Keratinocyte (primary cell): ENCODE data around the gene SCART1. TPM values are rescaled to one million over a fixed set of nuclear protein-coding genes. Genes with fewer than 3 reads are reported as not detected.

ENCODE experiments used
- DNase-seq: peaks from one replicate; pipeline ENCODE4 v3.0.0-alpha.2; 2011; ENCODE audit warnings: low read depth, missing footprints, low spot score
- FAIRE-seq: peaks from 2 replicates; lab custom pipeline; 2011; peaks lifted over from hg19 to GRCh38; lab: Jason Lieb, UNC
- H2AFZ ChIP-seq: 2 replicates; pipeline ENCODE4 v1.6.0; 2012; ENCODE audit warnings: low read length, control low read depth, inconsistent platforms; ENCODE audit not compliant: control insufficient read depth
- H3K27ac ChIP-seq: 2 replicates; pipeline ENCODE4 v1.5.1; 2011; ENCODE audit warnings: low read length; ENCODE audit not compliant: control insufficient read depth, insufficient read depth
- H3K27me3 ChIP-seq: 3 replicates; pipeline ENCODE4 v1.6.0; 2011; ENCODE audit warnings: low read length; ENCODE audit not compliant: control insufficient read depth, insufficient read depth; ENCODE audit errors: extremely low read depth
- H3K36me3 ChIP-seq, 2 experiments: 2 replicates in 1 of 2; 3 replicates in 1 of 2; pipeline ENCODE4 v1.5.1; 2011; ENCODE audit warnings: low read length in 2 of 2, mild to moderate bottlenecking in 1 of 2; ENCODE audit not compliant: control insufficient read depth in 2 of 2, insufficient read depth in 2 of 2; ENCODE audit errors: extremely low read depth in 1 of 2
- H3K4me1 ChIP-seq: 3 replicates; pipeline ENCODE4 v1.5.1; 2011; ENCODE audit warnings: low read length; ENCODE audit not compliant: control insufficient read depth, insufficient read depth; ENCODE audit errors: extremely low read depth
- H3K4me2 ChIP-seq: 3 replicates; pipeline ENCODE4 v1.6.0; 2011; ENCODE audit warnings: low read depth, low read length; ENCODE audit not compliant: control insufficient read depth, insufficient read depth; ENCODE audit errors: extremely low read depth
- H3K4me3 ChIP-seq, 3 experiments: fragments of 200-600 bp in 1 of 3; sonication (generic) in 1 of 3; 2 replicates in 2 of 3; 3 replicates in 1 of 3; pipeline ENCODE4 v1.5.1; 2011 to 2016; ENCODE audit warnings: low read length in 3 of 3, mild to moderate bottlenecking in 3 of 3, control low read depth in 2 of 3, inconsistent platforms in 1 of 3, low read depth in 1 of 3, mixed read lengths in 1 of 3, mixed run types in 1 of 3, moderate library complexity in 1 of 3; ENCODE audit not compliant: control insufficient read depth in 2 of 3, insufficient read depth in 2 of 3; ENCODE audit errors: extremely low read depth in 1 of 3
- H3K79me2 ChIP-seq: 2 replicates; pipeline ENCODE4 v1.6.0; 2012; ENCODE audit warnings: low read length; ENCODE audit not compliant: control insufficient read depth, insufficient read depth
- H3K9ac ChIP-seq: 3 replicates; pipeline ENCODE4 v1.6.0; 2011; ENCODE audit warnings: low read length; ENCODE audit not compliant: control insufficient read depth, insufficient read depth; ENCODE audit errors: extremely low read depth
- H3K9me1 ChIP-seq: 3 replicates; pipeline ENCODE4 v1.6.0; 2011; ENCODE audit warnings: low read length; ENCODE audit not compliant: control insufficient read depth, insufficient read depth; ENCODE audit errors: extremely low read depth
- H3K9me3 ChIP-seq: 2 replicates; pipeline ENCODE4 v1.5.1; 2012; ENCODE audit warnings: low read depth, low read length; ENCODE audit not compliant: control insufficient read depth
- H4K20me1 ChIP-seq: 3 replicates; pipeline ENCODE4 v1.6.0; 2011; ENCODE audit warnings: low read length; ENCODE audit not compliant: control insufficient read depth, insufficient read depth; ENCODE audit errors: extremely low read depth
- EZH2 ChIP-seq: IDR thresholded peaks from one replicate; pipeline ENCODE4 v1.6.1; 2012; ENCODE audit warnings: inconsistent platforms, mild to moderate bottlenecking, low read length, moderate library complexity
- dilution Hi-C: fragments of 300-500 bp; cut with MboI; formaldehyde crosslinking; loops from one replicate; pipeline ENCODE4 v1.7.0; 2020; ENCODE audit warnings: low sequenced_read_pairs; ENCODE audit not compliant: extremely low pct_ligation_motif_present
- polyA plus RNA-seq, 5 experiments: library from polyadenylated mRNA; depleted of rRNA in 3 of 5; stranded (reverse) in 3 of 5; stranded (forward) in 1 of 5; unstranded in 1 of 5; fragments of >200 nt; gene quantifications; 1 replicate in 1 of 5; 2 replicates in 3 of 5; 3 replicates in 1 of 5; pipeline versions ENCODE4 v1.2.1 to v1.2.3, GENCODE V29; 2011 to 2012; ENCODE audit warnings: missing spikeins in 2 of 5, low read depth in 1 of 5, low replicate concordance in 1 of 5
- TF ChIP-seq, protein P1 (sequence below), 3 experiments: IDR thresholded peaks in 1 of 3; conservative IDR thresholded peaks in 1 of 3; optimal IDR thresholded peaks in 1 of 3; 2 replicates in 2 of 3; 3 replicates in 1 of 3; pipeline versions ENCODE3 to v1.5.1; 2011; ENCODE audit warnings: low read length in 3 of 3, mild to moderate bottlenecking in 3 of 3, moderate library complexity in 2 of 3, control low read depth in 1 of 3, inconsistent platforms in 1 of 3; ENCODE audit not compliant: insufficient read depth in 2 of 3; ENCODE audit errors: extremely low read depth in 1 of 3

Gene SCART1
- polyA plus RNA-seq, 1 donor (not counting 4 experiments of a cell fraction or from before 2014, with no cell fraction given): 0.75 TPM

DNA sequence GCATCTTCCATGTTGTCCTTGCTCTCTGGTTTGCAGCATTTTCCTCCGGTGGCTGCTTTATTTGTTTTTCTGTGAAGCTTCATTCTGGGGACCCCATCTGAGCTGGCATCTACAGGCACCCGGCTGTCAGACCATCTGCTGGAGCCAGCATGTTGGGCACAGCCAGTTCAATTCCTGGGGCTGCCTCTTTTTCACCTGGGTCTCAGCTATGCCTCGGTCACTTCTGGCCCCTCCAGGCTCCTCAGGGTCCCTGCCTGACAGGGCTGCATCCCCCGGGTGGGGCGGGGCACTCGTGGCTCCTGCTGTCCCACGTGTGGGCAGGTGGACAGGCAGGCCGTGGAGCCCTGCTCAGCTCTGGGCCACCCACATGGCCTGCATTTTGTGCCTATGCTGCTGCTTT, 8.1 kb downstream of the SCART1 start:
- Histone ChIP-seq H3K4me2 (no peak overlapping the region), H3K79me2 (no peaks in the 10 kb centered on the region), H3K4me1 (no peaks in the 10 kb centered on the region), H3K4me3 (no peak overlapping the region), H3K36me3 (no peaks in the 10 kb centered on the region), H3K9me3 (peaks cover 2% of the 10 kb centered on the region), H3K27me3 (no peaks in the 10 kb centered on the region), H3K9ac (no peak overlapping the region), H4K20me1 (no peaks in the 10 kb centered on the region), H3K9me1 (no peaks in the 10 kb centered on the region), H2AFZ (no peak overlapping the region), H3K27ac (no peak overlapping the region)
- DNase-seq: no peak
- dilution Hi-C loops: no loop called here
- no peak for TF ChIP-seq EZH2
- TF ChIP-seq, protein P1, sequence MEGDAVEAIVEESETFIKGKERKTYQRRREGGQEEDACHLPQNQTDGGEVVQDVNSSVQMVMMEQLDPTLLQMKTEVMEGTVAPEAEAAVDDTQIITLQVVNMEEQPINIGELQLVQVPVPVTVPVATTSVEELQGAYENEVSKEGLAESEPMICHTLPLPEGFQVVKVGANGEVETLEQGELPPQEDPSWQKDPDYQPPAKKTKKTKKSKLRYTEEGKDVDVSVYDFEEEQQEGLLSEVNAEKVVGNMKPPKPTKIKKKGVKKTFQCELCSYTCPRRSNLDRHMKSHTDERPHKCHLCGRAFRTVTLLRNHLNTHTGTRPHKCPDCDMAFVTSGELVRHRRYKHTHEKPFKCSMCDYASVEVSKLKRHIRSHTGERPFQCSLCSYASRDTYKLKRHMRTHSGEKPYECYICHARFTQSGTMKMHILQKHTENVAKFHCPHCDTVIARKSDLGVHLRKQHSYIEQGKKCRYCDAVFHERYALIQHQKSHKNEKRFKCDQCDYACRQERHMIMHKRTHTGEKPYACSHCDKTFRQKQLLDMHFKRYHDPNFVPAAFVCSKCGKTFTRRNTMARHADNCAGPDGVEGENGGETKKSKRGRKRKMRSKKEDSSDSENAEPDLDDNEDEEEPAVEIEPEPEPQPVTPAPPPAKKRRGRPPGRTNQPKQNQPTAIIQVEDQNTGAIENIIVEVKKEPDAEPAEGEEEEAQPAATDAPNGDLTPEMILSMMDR (optimal IDR thresholded peaks at IDR 0.05 in 1 of 3, IDR thresholded peaks at IDR 0.05 in 1 of 3, conservative IDR thresholded peaks at IDR 0.05 in 1 of 3; ENCODE audit: extremely low read depth in 1 of 3, insufficient read depth in 2 of 3, low read length in 3 of 3): no peak
- FAIRE-seq: no peak

DNA sequence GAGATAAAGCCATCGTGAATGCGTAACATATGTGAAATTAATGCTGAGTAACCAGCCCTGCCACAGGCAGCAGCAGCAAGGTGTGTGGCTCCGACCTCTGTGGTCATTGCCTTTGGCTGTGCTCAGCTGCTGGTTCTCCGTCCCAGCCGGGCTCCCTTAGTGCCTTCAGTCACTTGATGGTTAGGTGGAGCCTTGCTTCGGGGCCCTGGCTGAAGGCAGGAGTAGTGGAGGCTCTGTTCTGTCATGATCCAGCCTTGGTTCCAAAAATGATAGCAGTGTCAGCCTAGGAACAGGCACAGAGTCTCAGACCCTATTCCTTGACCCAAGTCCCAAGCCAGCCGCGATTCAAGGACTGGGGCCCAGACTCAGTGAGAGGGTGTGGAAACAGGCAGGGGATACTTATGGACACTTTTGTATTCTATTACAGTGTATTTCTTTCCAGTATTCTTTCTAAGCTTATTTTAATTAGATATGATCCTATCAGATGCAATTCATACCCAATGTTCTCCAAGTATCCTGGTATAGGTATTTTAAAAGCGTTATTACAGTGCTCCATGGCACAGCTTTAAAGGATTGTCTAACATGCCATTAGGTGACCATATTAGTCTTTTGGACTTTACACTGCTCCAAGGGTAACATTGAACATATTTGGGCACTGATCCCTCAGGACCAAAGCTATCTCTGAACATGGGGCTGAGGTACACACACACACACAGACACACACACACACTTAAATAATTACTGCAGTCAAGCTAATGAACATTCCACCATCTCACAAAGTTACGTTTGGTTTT, 9.0 kb downstream of the SCART1 start:
- H4K20me1 ChIP-seq: no peaks in the 10 kb centered on the region
- H3K9me3 ChIP-seq: peaks cover 2% of the 10 kb centered on the region
- H3K4me2 ChIP-seq: no peak overlapping the region
- dilution Hi-C loops: no loop called here
- no peak for DNase-seq
- no peaks in the 10 kb centered on the region for H3K4me1 ChIP-seq
- no peaks in the 10 kb centered on the region for H3K79me2 ChIP-seq
- TF ChIP-seq, protein P1 (optimal IDR thresholded peaks at IDR 0.05 in 1 of 3, IDR thresholded peaks at IDR 0.05 in 1 of 3, conservative IDR thresholded peaks at IDR 0.05 in 1 of 3; ENCODE audit: extremely low read depth in 1 of 3, insufficient read depth in 2 of 3, low read length in 3 of 3): no peak
- no peak for TF ChIP-seq EZH2
- H3K9me1 ChIP-seq: no peaks in the 10 kb centered on the region
- no peak overlapping the region for H3K27ac ChIP-seq
- H3K36me3 ChIP-seq: no peaks in the 10 kb centered on the region
- H3K27me3 ChIP-seq: no peaks in the 10 kb centered on the region
- H3K4me3 ChIP-seq: no peak overlapping the region
- no peak overlapping the region for H3K9ac ChIP-seq
- no peak overlapping the region for H2AFZ ChIP-seq
- FAIRE-seq: no peak
